Psoas muscle (tissue), 8 donors: ENCODE measurements around the gene KATNAL1. TPM values are rescaled to one million over a fixed set of nuclear protein-coding genes. Genes with fewer than 3 reads are reported as not detected.
"Not testable (repeated sequence)": the region's sequence is repeated elsewhere in the genome, so short reads cannot be mapped to it uniquely, and the experiment has no call there.

Experiments used
- ATAC-seq, 4 donors: fragments of 200-7000 bp; cut with Tn5 transposase; one replicate each; pipeline ENCODE4 v1.9.1; 2020; ENCODE audit warnings: moderate library complexity in 3 of 4, mild to moderate bottlenecking in 2 of 4
- DNase-seq, 2 donors: peaks; one replicate each; pipeline ENCODE4 v3.0.0-alpha.2; 2020
- H3K27ac ChIP-seq: fragments of 200-600 bp; one replicate; pipeline ENCODE4 v1.8.0; 2022
- H3K27me3 ChIP-seq, 3 donors: fragments of 200-600 bp in 1 of 3; one replicate each; pipeline versions ENCODE4 v1.6.1 to v1.8.0; 2013 to 2022; ENCODE audit warnings: low read length in 2 of 3, mild to moderate bottlenecking in 2 of 3, moderate library complexity in 1 of 3; ENCODE audit not compliant: insufficient read depth in 3 of 3
- H3K36me3 ChIP-seq, 2 donors: fragments of 200-600 bp in 1 of 2; one replicate each; pipeline versions ENCODE4 v1.6.1 to v1.8.0; 2013 to 2022; ENCODE audit warnings: low read depth in 1 of 2, mild to moderate bottlenecking in 1 of 2, moderate library complexity in 1 of 2; ENCODE audit not compliant: insufficient read depth in 1 of 2
- H3K4me1 ChIP-seq: fragments of 200-600 bp; one replicate; pipeline ENCODE4 v1.8.0; 2022
- H3K4me3 ChIP-seq: fragments of 200-600 bp; one replicate; pipeline ENCODE4 v1.8.0; 2022; ENCODE audit warnings: mild to moderate bottlenecking
- H3K9me3 ChIP-seq: fragments of 200-600 bp; one replicate; pipeline ENCODE4 v1.8.0; 2022
- WGBS, 3 donors: extraction: QIAGEN DNeasy Blood & Tissue Kit; methylation state at CpG; one replicate each; pipeline versions ENCODE4 v1.1.6 to v1.1.7; 2013; 5-methylcytosine and 5-hydroxymethylcytosine counted together
- intact Hi-C, 2 donors: fragments of 100-400 bp; cut with DNase I; formaldehyde crosslinking; loops; one replicate each; pipeline versions ENCODE4 v1.11.0 to v1.14.2; 2022
- polyA plus RNA-seq, 3 donors: library from polyadenylated mRNA; stranded (reverse); fragments of 200-250 nt; gene quantifications; one replicate each; pipeline ENCODE4 v1.2.3, GENCODE V29; 2013
- total RNA-seq, 4 donors: library from RNA; stranded (reverse); fragmentation: NEBNext Ultra II Directional in 2 of 4; extraction: Animal tissue kit (Norgen Biotek cat#: 25700) in 2 of 4; gene quantifications; one replicate each; pipeline versions ENCODE4 v1.2.1 to v1.2.4, GENCODE V29; 2021 to 2023
- TF ChIP-seq, protein P1 (sequence below): fragments of 200-600 bp; IDR thresholded peaks from one replicate; pipeline ENCODE4 v1.8.0; 2022; ENCODE audit warnings: antibody characterized with exemption
- donor health status: healthy with polysubstance abuse.
- donor health status: DM: no; HTN: no; CAD: no; lungs with moderate emphysema.
- donor health status: Bipolar disorder and iron deficiency.
- donor health status: healthy.
- donor health status: DM: yes; HTN: yes; CAD: no.
- donor health status: DM: no; HTN: no; CAD: no.
- donor health status: DM: no; HTN: no; CAD: no.
- donor health status: DM: yes; HTN: yes; CAD: no.

KATNAL1 gene
- total and polyA plus RNA-seq, 7 donors = 2.2 to 16.1 (median 9.8) TPM

DNA sequence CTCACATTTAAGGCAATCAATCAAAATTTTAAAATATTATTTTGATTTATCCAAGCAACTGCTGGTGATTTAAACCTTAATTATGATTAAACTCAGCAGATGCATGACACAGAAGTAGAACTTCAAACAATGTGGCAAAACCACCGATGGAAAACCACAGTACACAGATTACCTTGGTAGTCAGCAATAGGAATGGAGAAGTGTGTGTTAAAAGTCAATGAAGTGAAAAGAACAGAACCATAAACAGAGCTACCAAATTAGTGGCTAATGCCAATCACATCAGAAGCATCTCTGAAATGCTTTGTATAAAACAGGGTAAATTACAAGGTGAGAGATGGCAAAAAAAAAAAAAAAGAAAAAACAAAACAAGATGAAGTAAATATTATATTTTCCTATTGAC, 31.2 kb downstream of the KATNAL1 start:
- Histone ChIP-seq H3K27ac (no peak overlapping the region), H3K4me3 (no peak overlapping the region), H3K36me3 (peaks cover 0 to 22% of the 10 kb centered on the region in 2 donors), H3K27me3 (no peaks in the 10 kb centered on the region), H3K9me3 (no peaks in the 10 kb centered on the region), H3K4me1 (no peaks in the 10 kb centered on the region)
- TF ChIP-seq, protein P1, sequence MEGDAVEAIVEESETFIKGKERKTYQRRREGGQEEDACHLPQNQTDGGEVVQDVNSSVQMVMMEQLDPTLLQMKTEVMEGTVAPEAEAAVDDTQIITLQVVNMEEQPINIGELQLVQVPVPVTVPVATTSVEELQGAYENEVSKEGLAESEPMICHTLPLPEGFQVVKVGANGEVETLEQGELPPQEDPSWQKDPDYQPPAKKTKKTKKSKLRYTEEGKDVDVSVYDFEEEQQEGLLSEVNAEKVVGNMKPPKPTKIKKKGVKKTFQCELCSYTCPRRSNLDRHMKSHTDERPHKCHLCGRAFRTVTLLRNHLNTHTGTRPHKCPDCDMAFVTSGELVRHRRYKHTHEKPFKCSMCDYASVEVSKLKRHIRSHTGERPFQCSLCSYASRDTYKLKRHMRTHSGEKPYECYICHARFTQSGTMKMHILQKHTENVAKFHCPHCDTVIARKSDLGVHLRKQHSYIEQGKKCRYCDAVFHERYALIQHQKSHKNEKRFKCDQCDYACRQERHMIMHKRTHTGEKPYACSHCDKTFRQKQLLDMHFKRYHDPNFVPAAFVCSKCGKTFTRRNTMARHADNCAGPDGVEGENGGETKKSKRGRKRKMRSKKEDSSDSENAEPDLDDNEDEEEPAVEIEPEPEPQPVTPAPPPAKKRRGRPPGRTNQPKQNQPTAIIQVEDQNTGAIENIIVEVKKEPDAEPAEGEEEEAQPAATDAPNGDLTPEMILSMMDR = no peak
- no peak for DNase-seq
- 82 to 92% (median 90%) methylated on average over 1 of the region's 1 CpG for WGBS, 3 donors
- no peak for ATAC-seq
- intact Hi-C loops = no loop called here

DNA sequence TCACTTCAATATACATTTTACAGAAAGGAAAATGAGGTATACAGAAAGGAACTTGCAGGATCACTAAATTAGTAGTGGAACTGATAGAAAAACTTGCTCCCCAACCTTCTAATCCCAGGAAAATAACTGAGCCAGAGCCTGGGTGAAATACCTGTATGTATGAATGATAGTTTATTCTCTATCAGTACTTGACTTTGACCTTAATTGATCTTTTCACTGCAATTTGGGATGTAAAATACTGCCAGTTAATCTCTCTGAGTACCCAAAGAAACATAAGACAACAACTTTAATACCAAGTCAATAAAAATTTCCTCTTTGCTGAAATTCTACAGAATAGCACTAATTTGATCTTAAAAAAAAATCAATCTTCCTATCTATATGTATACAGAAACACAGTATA, 33.3 kb downstream of the KATNAL1 start:
- Histone ChIP-seq H3K9me3 (no peaks in the 10 kb centered on the region), H3K4me1 (no peaks in the 10 kb centered on the region), H3K36me3 (peaks cover 0 to 12% of the 10 kb centered on the region in 2 donors), H3K4me3 (no peak overlapping the region), H3K27ac (no peak overlapping the region), H3K27me3 (no peaks in the 10 kb centered on the region)
- no peak for DNase-seq
- TF ChIP-seq, protein P1 = no peak
- no peak for ATAC-seq
- intact Hi-C loops = no loop called here

DNA sequence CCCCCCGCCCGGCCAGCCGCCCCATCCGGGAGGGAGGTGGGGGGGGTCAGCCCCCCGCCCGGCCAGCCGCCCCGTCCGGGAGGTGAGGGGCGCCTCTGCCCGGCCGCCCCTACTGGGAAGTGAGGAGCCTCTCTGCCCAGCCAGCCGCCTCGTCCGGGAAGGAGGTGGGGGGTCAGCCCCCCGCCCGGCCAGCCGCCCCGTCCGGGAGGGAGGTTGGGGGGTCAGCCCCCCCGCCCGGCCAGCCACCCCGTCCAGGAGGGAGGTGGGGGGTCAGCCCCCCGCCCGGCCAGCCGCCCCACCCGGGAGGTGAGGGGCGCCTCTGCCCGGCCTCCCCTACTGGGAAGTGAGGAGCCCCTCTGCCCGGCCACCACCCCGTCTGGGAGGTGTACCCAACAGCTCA, 37.3 kb downstream of the KATNAL1 start:
- H3K27ac ChIP-seq, H3K9me3 ChIP-seq, ATAC-seq, intact Hi-C loops, H3K27me3 ChIP-seq, H3K4me1 ChIP-seq, DNase-seq, H3K36me3 ChIP-seq, H3K4me3 ChIP-seq: not testable (repeated sequence)
- 92 to 99% (median 97%) methylated on average over 10 to 22 of the region's 31 CpGs for WGBS, 3 donors

DNA sequence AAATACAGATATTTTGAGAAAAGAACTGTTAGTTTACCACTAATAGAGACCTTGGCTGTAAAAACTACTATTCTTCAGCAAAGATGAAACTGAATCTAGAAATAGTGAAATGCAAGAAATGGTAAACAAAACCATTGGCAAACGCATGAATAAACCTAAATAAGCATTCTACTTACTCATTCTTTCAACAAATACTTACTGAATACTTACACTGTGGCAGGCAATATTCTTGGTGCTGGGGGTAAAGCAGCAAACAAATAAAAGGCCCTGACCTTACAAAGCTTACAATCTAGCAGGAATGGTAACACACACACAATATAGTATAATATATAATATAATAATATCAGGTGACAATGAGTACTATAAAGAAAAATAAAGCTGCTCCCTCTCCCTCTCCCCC, 38.7 kb downstream of the KATNAL1 start:
- Histone ChIP-seq H3K4me3 (no peak overlapping the region), H3K4me1 (no peaks in the 10 kb centered on the region), H3K36me3 (no peaks in the 10 kb centered on the region), H3K27ac (no peak overlapping the region), H3K9me3 (no peaks in the 10 kb centered on the region), H3K27me3 (no peaks in the 10 kb centered on the region)
- intact Hi-C loops = no loop called here
- ATAC-seq (no peak), DNase-seq (no peak)
- 78 to 84% (median 82%) methylated on average over 1 of the region's 1 CpG for WGBS, 3 donors
- TF ChIP-seq, protein P1 = no peak

DNA sequence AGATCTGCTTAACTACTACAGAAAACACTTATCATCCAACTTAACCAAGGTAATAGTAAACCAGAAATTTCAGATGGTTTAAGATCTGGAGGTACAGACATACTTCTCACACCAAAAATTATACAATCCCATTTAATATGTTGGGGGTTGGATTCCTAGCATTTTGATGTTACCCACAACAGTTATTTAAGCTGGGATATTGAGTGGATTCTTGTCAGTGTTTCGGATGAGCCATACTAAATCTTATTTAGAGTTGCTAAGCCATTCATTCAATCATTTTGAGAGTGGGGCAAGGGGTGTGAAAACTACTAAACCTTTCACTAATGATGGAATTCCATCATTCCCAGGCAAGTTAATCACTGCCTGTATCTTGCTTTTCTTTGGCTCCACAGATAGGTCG, 40.6 kb downstream of the KATNAL1 start:
- Histone ChIP-seq H3K4me1 (no peaks in the 10 kb centered on the region), H3K27ac (no peak overlapping the region), H3K27me3 (no peaks in the 10 kb centered on the region), H3K4me3 (no peak overlapping the region), H3K9me3 (no peaks in the 10 kb centered on the region), H3K36me3 (no peaks in the 10 kb centered on the region)
- ATAC-seq (no peak), DNase-seq (no peak)
- 82 to 88% (median 87%) methylated on average over 2 of the region's 2 CpGs for WGBS, 3 donors
- intact Hi-C loops = no loop called here
- TF ChIP-seq, protein P1 = no peak

DNA sequence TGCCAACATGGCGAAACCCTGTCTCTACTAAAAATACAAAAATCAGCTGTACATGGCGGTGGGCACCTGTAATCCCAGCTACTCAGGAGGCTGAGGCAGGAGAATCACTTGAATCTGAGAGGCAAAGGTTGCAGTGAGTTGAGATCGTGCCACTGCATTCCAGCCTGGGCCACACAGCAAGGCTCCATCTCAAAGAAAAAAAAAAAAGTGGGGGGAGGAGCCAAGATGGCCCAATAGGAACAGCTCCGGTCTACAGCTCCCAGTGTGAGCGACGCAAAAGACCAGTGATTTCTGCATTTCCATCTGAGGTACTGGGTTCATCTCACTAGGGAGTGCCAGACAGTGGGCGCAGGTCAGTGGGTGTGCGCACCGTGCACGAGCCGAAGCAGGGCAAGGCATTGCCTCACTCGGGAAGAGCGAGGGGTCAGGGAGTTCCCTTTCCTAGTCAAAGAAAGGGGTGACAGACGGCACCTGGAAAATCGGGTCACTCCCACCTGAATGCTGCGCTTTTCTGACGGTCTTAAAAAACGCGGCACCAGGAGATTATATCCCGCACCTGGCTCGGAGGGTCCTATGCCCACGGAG, 48.1 kb downstream of the KATNAL1 start:
- H3K27me3 ChIP-seq, DNase-seq, H3K27ac ChIP-seq, ATAC-seq, H3K4me1 ChIP-seq, H3K4me3 ChIP-seq, H3K36me3 ChIP-seq, H3K9me3 ChIP-seq: not testable (repeated sequence)
- intact Hi-C loops = loop anchor here in 1 of 2 donors (5.0 to 10.0 kb wide), 2 partner anchors 203 to 536 kb away; no protein-coding TSS in a partner anchor
- WGBS, 3 donors = 97 to 99% (median 98%) methylated on average over 22 of the region's 22 CpGs
